GM19240 (cell line): ENCODE data around the gene RFTN2.
"Not testable (repeated sequence)": the region's sequence is repeated elsewhere in the genome, so short reads cannot be mapped to it uniquely, and the experiment has no call there.

Source experiments
- DNase-seq: peaks from one replicate; pipeline ENCODE4 v3.0.0; 2011; ENCODE audit warnings: low spot score; ENCODE audit not compliant: insufficient read length

RFTN2 gene

GRCh38 chr2:197675711-197676188 is 363 bp upstream of the RFTN2 start:
- no peak for DNase-seq

- no peak for DNase-seq
These were observed 796 bp downstream of the RFTN2 start for GRCh38 chr2:197674591-197674990.

- DNase-seq, result no peak
These were observed 1.3 kb downstream of the RFTN2 start for GRCh38 chr2:197674060-197674459.

- no peak for DNase-seq
These were observed 1.8 kb downstream of the RFTN2 start for GRCh38 chr2:197673606-197674005.

- DNase-seq, result no peak
These were observed 2.3 kb downstream of the RFTN2 start for GRCh38 chr2:197673106-197673505.

GRCh38 chr2:197672371-197672893 is 3.0 kb downstream of the RFTN2 start:
- no peak for DNase-seq

- no peak for DNase-seq
These were observed 6.3 kb downstream of the RFTN2 start for GRCh38 chr2:197669077-197669476.

- DNase-seq, result no peak
These were observed 7.1 kb downstream of the RFTN2 start for GRCh38 chr2:197668296-197668695.

- DNase-seq, result no peak
These were observed 9.1 kb downstream of the RFTN2 start for GRCh38 chr2:197666277-197666676.

- DNase-seq, result no peak
These were observed 13.8 kb downstream of the RFTN2 start for GRCh38 chr2:197661626-197662025.

- DNase-seq, result no peak
These were observed 17.8 kb downstream of the RFTN2 start for GRCh38 chr2:197657562-197657961.

- DNase-seq, result no peak
These were observed 27.3 kb downstream of the RFTN2 start for GRCh38 chr2:197647961-197648690.

GRCh38 chr2:197641666-197642065 is 33.7 kb downstream of the RFTN2 start:
- DNase-seq, result no peak

- DNase-seq, result not testable (repeated sequence)
These were observed 34.7 kb downstream of the RFTN2 start for GRCh38 chr2:197640571-197641122.

- DNase-seq, result no peak
These were observed 42.2 kb downstream of the RFTN2 start for GRCh38 chr2:197633109-197633657.

- no peak for DNase-seq
These were observed 47.3 kb downstream of the RFTN2 start for GRCh38 chr2:197628043-197628500.

GRCh38 chr2:197626965-197627625 is 48.3 kb downstream of the RFTN2 start:
- DNase-seq, result no peak

GRCh38 chr2:197620133-197620532 is 55.3 kb downstream of the RFTN2 start:
- no peak for DNase-seq

- no peak for DNase-seq
These were observed 60.3 kb downstream of the RFTN2 start for GRCh38 chr2:197615016-197615652.

GRCh38 chr2:197614532-197614931 is 60.9 kb downstream of the RFTN2 start:
- no peak for DNase-seq

- DNase-seq, result no peak
These were observed 61.8 kb downstream of the RFTN2 start for GRCh38 chr2:197613509-197613987.
